HepG2 (cell line): Measurements from ENCODE around the gene NEK3. TPM values are rescaled to one million over a fixed set of nuclear protein-coding genes. Genes with fewer than 3 reads are reported as not detected.
A peak's percentile ranks its signal among the peaks of the same experiment; 100 is the strongest.

Experiments
- DNMT3B ChIP-seq: conservative IDR thresholded peaks from 2 replicates; pipeline ENCODE4 v1.6.1; 2016; ENCODE audit warnings: missing biosample characterization, control low read depth
- FOXP1 ChIP-seq, 2 experiments: fragments of 450-650 bp in 1 of 2; IDR thresholded peaks; 2 replicates each; pipeline ENCODE4 v1.6.1; 2017 to 2018; ENCODE audit warnings: antibody characterized with exemption in 1 of 2
- HDAC2 ChIP-seq: sonication (generic); formaldehyde crosslinking; IDR thresholded peaks from 2 replicates; pipeline ENCODE4 v1.4.0; 2020; ENCODE audit warnings: missing genetic modification reagents
- HHEX ChIP-seq: IDR thresholded peaks from 2 replicates; pipeline ENCODE4 v1.6.1; 2016; ENCODE audit warnings: control low read depth
- ZNF281 ChIP-seq: sonication (generic); formaldehyde crosslinking; IDR thresholded peaks from 2 replicates; pipeline ENCODE4 v1.4.0; 2020; ENCODE audit warnings: missing genetic modification reagents, borderline replicate concordance
- ZNF672 ChIP-seq: sonication (generic); formaldehyde crosslinking; IDR thresholded peaks from 2 replicates; pipeline ENCODE4 v1.8.1; 2022; ENCODE audit warnings: missing genetic modification reagents
- ZNF782 ChIP-seq: sonication (generic); formaldehyde crosslinking; IDR thresholded peaks from 2 replicates; pipeline ENCODE4 v1.4.0; 2020; ENCODE audit warnings: missing genetic modification reagents, mild to moderate bottlenecking, borderline replicate concordance
- polyA plus RNA-seq, 8 experiments: library from polyadenylated mRNA; depleted of rRNA in 3 of 8; stranded (reverse) in 7 of 8; unstranded in 1 of 8; fragments of >200 nt; fragmentation: Illumina TruSeq in 4 of 8; extraction: Trizol in 4 of 8; gene quantifications; 2 replicates each; pipeline versions ENCODE4 v1.2.1 to v1.2.3, GENCODE V29; 2011 to 2016; ENCODE audit warnings: low read depth in 4 of 8, missing spikeins in 1 of 8, mixed read lengths in 1 of 8; ENCODE audit not compliant: insufficient read depth in 1 of 8
- total RNA-seq, 5 experiments: library from RNA; depleted of rRNA; stranded (reverse); fragments of >200 nt; fragmentation: Illumina TruSeq; extraction: Trizol; gene quantifications; 2 replicates each; pipeline ENCODE4 v1.2.3, GENCODE V29; 2016; ENCODE audit warnings: low read depth in 1 of 5
- TF ChIP-seq, protein P1 (sequence below): sonication (generic); formaldehyde crosslinking; conservative IDR thresholded peaks from 2 replicates; pipeline ENCODE4 v1.8.1; 2023; ENCODE audit warnings: missing genetic modification reagents
- TF ChIP-seq, protein P2 (sequence below): sonication (generic); formaldehyde crosslinking; IDR thresholded peaks from 2 replicates; pipeline ENCODE4 v1.4.0; 2020; ENCODE audit warnings: mild to moderate bottlenecking, missing genetic modification reagents
- TF ChIP-seq, protein P3 (sequence below): sonication (generic); formaldehyde crosslinking; IDR thresholded peaks from 2 replicates; pipeline ENCODE4 v1.5.1; 2020; ENCODE audit warnings: mild to moderate bottlenecking, missing genetic modification reagents, moderate library complexity
- TF ChIP-seq, protein P4 (sequence below): sonication (generic); formaldehyde crosslinking; IDR thresholded peaks from 2 replicates; pipeline ENCODE4 v1.4.0; 2020; ENCODE audit warnings: missing genetic modification reagents

Gene NEK3
- total and polyA plus RNA-seq, 2 of the 13 experiments (the other 11 are each of a cell fraction or from before 2014, with no cell fraction given), result 36.7 to 68.2 TPM

GRCh38 chr13:52128714-52129700 is 30.4 kb downstream of the NEK3 start, which contains the start of gene NEK5 (continued):
- TF ChIP-seq, protein P1, sequence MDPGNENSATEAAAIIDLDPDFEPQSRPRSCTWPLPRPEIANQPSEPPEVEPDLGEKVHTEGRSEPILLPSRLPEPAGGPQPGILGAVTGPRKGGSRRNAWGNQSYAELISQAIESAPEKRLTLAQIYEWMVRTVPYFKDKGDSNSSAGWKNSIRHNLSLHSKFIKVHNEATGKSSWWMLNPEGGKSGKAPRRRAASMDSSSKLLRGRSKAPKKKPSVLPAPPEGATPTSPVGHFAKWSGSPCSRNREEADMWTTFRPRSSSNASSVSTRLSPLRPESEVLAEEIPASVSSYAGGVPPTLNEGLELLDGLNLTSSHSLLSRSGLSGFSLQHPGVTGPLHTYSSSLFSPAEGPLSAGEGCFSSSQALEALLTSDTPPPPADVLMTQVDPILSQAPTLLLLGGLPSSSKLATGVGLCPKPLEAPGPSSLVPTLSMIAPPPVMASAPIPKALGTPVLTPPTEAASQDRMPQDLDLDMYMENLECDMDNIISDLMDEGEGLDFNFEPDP (CRISPR knock-in tag), result no peak
- no peak for TF ChIP-seq ZNF281 (CRISPR knock-in tag)
- 0 out of 2 replicates have a peak, but pooled peaks have one; percentile 26 for TF ChIP-seq HDAC2 (CRISPR knock-in tag)
- no peak for TF ChIP-seq ZNF672 (CRISPR knock-in tag)
- TF ChIP-seq, protein P2, sequence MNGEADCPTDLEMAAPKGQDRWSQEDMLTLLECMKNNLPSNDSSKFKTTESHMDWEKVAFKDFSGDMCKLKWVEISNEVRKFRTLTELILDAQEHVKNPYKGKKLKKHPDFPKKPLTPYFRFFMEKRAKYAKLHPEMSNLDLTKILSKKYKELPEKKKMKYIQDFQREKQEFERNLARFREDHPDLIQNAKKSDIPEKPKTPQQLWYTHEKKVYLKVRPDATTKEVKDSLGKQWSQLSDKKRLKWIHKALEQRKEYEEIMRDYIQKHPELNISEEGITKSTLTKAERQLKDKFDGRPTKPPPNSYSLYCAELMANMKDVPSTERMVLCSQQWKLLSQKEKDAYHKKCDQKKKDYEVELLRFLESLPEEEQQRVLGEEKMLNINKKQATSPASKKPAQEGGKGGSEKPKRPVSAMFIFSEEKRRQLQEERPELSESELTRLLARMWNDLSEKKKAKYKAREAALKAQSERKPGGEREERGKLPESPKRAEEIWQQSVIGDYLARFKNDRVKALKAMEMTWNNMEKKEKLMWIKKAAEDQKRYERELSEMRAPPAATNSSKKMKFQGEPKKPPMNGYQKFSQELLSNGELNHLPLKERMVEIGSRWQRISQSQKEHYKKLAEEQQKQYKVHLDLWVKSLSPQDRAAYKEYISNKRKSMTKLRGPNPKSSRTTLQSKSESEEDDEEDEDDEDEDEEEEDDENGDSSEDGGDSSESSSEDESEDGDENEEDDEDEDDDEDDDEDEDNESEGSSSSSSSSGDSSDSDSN (CRISPR knock-in tag), result peak; percentile 79
- no peak for TF ChIP-seq DNMT3B (CRISPR knock-in tag)
- TF ChIP-seq FOXP1 (IDR thresholded peaks at IDR 0.05), result no peak
- no peak for TF ChIP-seq FOXP1 (CRISPR knock-in tag; IDR thresholded peaks at IDR 0.05)
- TF ChIP-seq ZNF782 (CRISPR knock-in tag), result peak; percentile 51; the same call in 1 of the 2 replicates
- TF ChIP-seq HHEX (CRISPR knock-in tag), result no peak
- TF ChIP-seq, protein P3, sequence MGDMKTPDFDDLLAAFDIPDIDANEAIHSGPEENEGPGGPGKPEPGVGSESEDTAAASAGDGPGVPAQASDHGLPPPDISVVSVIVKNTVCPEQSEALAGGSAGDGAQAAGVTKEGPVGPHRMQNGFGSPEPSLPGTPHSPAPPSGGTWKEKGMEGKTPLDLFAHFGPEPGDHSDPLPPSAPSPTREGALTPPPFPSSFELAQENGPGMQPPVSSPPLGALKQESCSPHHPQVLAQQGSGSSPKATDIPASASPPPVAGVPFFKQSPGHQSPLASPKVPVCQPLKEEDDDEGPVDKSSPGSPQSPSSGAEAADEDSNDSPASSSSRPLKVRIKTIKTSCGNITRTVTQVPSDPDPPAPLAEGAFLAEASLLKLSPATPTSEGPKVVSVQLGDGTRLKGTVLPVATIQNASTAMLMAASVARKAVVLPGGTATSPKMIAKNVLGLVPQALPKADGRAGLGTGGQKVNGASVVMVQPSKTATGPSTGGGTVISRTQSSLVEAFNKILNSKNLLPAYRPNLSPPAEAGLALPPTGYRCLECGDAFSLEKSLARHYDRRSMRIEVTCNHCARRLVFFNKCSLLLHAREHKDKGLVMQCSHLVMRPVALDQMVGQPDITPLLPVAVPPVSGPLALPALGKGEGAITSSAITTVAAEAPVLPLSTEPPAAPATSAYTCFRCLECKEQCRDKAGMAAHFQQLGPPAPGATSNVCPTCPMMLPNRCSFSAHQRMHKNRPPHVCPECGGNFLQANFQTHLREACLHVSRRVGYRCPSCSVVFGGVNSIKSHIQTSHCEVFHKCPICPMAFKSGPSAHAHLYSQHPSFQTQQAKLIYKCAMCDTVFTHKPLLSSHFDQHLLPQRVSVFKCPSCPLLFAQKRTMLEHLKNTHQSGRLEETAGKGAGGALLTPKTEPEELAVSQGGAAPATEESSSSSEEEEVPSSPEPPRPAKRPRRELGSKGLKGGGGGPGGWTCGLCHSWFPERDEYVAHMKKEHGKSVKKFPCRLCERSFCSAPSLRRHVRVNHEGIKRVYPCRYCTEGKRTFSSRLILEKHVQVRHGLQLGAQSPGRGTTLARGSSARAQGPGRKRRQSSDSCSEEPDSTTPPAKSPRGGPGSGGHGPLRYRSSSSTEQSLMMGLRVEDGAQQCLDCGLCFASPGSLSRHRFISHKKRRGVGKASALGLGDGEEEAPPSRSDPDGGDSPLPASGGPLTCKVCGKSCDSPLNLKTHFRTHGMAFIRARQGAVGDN, result peak; percentile 82
- TF ChIP-seq, protein P4, sequence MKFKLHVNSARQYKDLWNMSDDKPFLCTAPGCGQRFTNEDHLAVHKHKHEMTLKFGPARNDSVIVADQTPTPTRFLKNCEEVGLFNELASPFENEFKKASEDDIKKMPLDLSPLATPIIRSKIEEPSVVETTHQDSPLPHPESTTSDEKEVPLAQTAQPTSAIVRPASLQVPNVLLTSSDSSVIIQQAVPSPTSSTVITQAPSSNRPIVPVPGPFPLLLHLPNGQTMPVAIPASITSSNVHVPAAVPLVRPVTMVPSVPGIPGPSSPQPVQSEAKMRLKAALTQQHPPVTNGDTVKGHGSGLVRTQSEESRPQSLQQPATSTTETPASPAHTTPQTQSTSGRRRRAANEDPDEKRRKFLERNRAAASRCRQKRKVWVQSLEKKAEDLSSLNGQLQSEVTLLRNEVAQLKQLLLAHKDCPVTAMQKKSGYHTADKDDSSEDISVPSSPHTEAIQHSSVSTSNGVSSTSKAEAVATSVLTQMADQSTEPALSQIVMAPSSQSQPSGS (CRISPR knock-in tag), result no peak
